HFFc6 (cell line): ENCODE data around the gene RAD51B. TPM values are rescaled to one million over a fixed set of nuclear protein-coding genes. Genes with fewer than 3 reads are reported as not detected.

ENCODE experiments used
- DNase-seq: peaks from one replicate; pipeline ENCODE4 v3.0.0-alpha.2; 2018
- H3K27ac Mint-ChIP-seq: 2 replicates; pipeline ENCODE4 v1.8.0; 2020; ENCODE audit warnings: mild to moderate bottlenecking, mixed read lengths
- H3K27me3 Mint-ChIP-seq: 2 replicates; pipeline ENCODE4 v1.8.0; 2021; ENCODE audit warnings: mild to moderate bottlenecking, moderate library complexity, mixed read lengths; ENCODE audit not compliant: insufficient read depth
- H3K36me3 Mint-ChIP-seq: 2 replicates; pipeline ENCODE4 v1.8.0; 2021; ENCODE audit warnings: low read depth, mixed read lengths
- H3K4me1 Mint-ChIP-seq: 2 replicates; pipeline ENCODE4 v1.8.0; 2020; ENCODE audit warnings: low read depth, mixed read lengths
- H3K4me3 Mint-ChIP-seq: 2 replicates; pipeline ENCODE4 v1.8.0; 2020; ENCODE audit warnings: mild to moderate bottlenecking, moderate library complexity, mixed read lengths
- H3K9me3 Mint-ChIP-seq: 2 replicates; pipeline ENCODE4 v1.8.0; 2020; ENCODE audit warnings: mild to moderate bottlenecking, mixed read lengths
- CTCF ChIP-seq: fragments of 200-600 bp; sonication (generic); IDR thresholded peaks from 2 replicates; pipeline ENCODE4 v1.5.0; 2021; ENCODE audit warnings: antibody characterized with exemption, mild to moderate bottlenecking
- total RNA-seq, 6 experiments: library from RNA; stranded (reverse); fragmentation: NEBNext Ultra II Directional; extraction: Animal tissue kit (Norgen Biotek cat#: 25700); gene quantifications; 2 replicates in 1 of 6; 3 replicates in 5 of 6; pipeline ENCODE4 v1.2.3, GENCODE V29; 2021

RAD51B gene
- total RNA-seq, 6 experiments from 2014 or later, result 7.1 to 12.4 (median 9.6) TPM

DNA sequence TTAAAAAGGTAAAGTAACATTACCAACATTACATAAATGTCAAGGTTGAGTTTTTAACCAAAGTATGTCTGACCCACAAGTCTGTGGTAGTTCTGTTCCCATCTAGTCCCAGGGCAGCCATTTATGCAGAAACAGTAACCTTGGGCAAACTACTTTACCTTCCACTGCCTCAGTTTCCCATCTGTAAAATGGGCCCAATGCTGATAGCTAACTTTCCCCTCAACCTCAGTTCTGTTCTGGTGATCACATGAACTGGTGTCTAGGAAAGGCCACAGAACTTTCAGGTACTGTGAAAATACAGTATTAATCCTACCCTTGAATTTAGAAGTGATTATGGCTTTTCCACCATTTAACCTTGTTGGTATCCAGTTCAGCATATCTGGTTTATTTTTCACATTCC, 859.7 kb downstream of the RAD51B start:
- Mint-ChIP-seq H3K9me3 (no peaks in the 10 kb centered on the region), H3K36me3 (peaks cover 6% of the 10 kb centered on the region; the same call in 1 of the 2 replicates), H3K4me1 (peaks cover 70% of the 10 kb centered on the region), H3K27me3 (peaks cover 2% of the 10 kb centered on the region; the same call in 1 of the 2 replicates), H3K4me3 (no peak overlapping the region), H3K27ac (0 out of 2 replicates have a peak overlapping the region, but pooled peaks have one; percentile 3)
- no peak for TF ChIP-seq CTCF
- DNase-seq, result no peak

GRCh38 chr14:68679746-68680467, 860.3 kb downstream of the RAD51B start:
- peaks cover 2% of the 10 kb centered on the region; the same call in 1 of the 2 replicates for H3K27me3 Mint-ChIP-seq
- H3K27ac Mint-ChIP-seq, result peak overlapping the region; percentile 34; the same call in 1 of the 2 replicates
- H3K4me1 Mint-ChIP-seq, result peaks cover 72% of the 10 kb centered on the region

DNA sequence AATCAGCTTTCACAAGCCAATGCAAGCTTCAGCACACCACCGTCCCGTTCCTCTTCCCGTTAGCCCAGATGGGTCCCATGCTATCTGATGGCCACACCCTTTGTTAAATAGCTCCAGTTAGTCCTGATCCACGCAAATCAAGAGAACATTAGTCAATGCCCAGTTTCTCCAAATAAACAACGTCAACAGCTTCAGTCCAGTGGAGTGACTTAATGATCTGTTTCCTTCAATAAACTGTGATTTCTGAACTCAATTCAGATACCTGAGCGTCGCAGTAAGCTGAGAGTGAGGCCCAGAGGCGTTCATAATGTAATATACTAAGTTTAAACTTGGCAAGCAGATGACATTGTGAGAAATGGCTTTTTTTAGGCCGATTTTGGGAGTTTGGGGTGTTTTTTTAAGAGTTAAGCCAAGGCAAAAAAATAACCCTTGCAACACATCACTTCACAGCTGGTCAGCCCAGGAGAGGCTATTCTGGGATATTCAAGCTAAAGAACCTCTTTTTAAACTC, 861.0 kb downstream of the RAD51B start:
- no peak for TF ChIP-seq CTCF
- Mint-ChIP-seq H3K27me3 (peaks cover 2% of the 10 kb centered on the region; the same call in 1 of the 2 replicates), H3K4me3 (0 out of 2 replicates have a peak overlapping the region, but pooled peaks have one; percentile 12), H3K9me3 (no peaks in the 10 kb centered on the region), H3K36me3 (peaks cover 6% of the 10 kb centered on the region; the same call in 1 of the 2 replicates), H3K27ac (peak overlapping the region; percentile 99), H3K4me1 (peaks cover 72% of the 10 kb centered on the region)
- peak; percentile 49 for DNase-seq

More at GRCh38 chr14:68679746-68680467, 860.3 kb downstream of the RAD51B start:
- H3K36me3 Mint-ChIP-seq, result peaks cover 6% of the 10 kb centered on the region; the same call in 1 of the 2 replicates
- DNase-seq, result no peak
- no peak overlapping the region for H3K4me3 Mint-ChIP-seq
- TF ChIP-seq CTCF, result no peak
- H3K9me3 Mint-ChIP-seq, result no peaks in the 10 kb centered on the region

GRCh38 chr14:68681256-68682011, 861.9 kb downstream of the RAD51B start:
- no peak for TF ChIP-seq CTCF
- Mint-ChIP-seq H3K27me3 (peaks cover 2% of the 10 kb centered on the region; the same call in 1 of the 2 replicates), H3K9me3 (no peaks in the 10 kb centered on the region), H3K4me3 (peak overlapping the region; percentile 71), H3K36me3 (peaks cover 6% of the 10 kb centered on the region; the same call in 1 of the 2 replicates), H3K27ac (peak overlapping the region; percentile 99), H3K4me1 (peaks cover 76% of the 10 kb centered on the region)
- no peak for DNase-seq
